GM12878 (cell line): ENCODE data around the gene OLFML2B.

Source experiments
- BHLHE40 ChIP-seq, 2 experiments: fragments of 450-650 bp in 1 of 2; IDR thresholded peaks; 2 replicates each; pipeline ENCODE4 v1.6.1; 2011 to 2017; ENCODE audit warnings: low read depth in 2 of 2, borderline replicate concordance in 1 of 2, improper control_type of control experiment in 1 of 2, low read length in 1 of 2, mild to moderate bottlenecking in 1 of 2
- CBX5 ChIP-seq: sonication (generic); IDR thresholded peaks from 2 replicates; pipeline ENCODE4 v1.6.1; 2016; ENCODE audit warnings: low read depth, moderate library complexity, mild to moderate bottlenecking, inconsistent platforms
- KLF5 ChIP-seq: fragments of 450-650 bp; IDR thresholded peaks from 2 replicates; pipeline ENCODE4 v1.6.1; 2014; ENCODE audit warnings: mild to moderate bottlenecking; ENCODE audit not compliant: partially characterized antibody
- POLR2A ChIP-seq: IDR thresholded peaks from 2 replicates; pipeline ENCODE4 v1.6.1; 2011; ENCODE audit warnings: low read depth, mild to moderate bottlenecking, low read length
- TF ChIP-seq, protein P1 (sequence below), 3 experiments: IDR thresholded peaks in 2 of 3; conservative IDR thresholded peaks in 1 of 3; 2 replicates each; pipeline ENCODE4 v1.5.1; 2011; ENCODE audit warnings: low read depth in 3 of 3, low read length in 3 of 3, mild to moderate bottlenecking in 3 of 3, control low read depth in 2 of 3, moderate library complexity in 2 of 3, inconsistent platforms in 1 of 3, mixed read lengths in 1 of 3; ENCODE audit not compliant: control insufficient read depth in 2 of 3, insufficient read depth in 1 of 3; ENCODE audit errors: extremely low read depth in 1 of 3
- TF ChIP-seq, protein P2 (sequence below): IDR thresholded peaks from 2 replicates; pipeline ENCODE4 v1.6.1; 2012; ENCODE audit warnings: low read depth, low read length, improper control_type of control experiment
- TF ChIP-seq, protein P3 (sequence below): IDR thresholded peaks from 2 replicates; pipeline ENCODE4 v1.6.1; 2012; ENCODE audit warnings: mild to moderate bottlenecking, low read depth, low read length

- TF ChIP-seq BHLHE40 (IDR thresholded peaks at IDR 0.05; ENCODE audit: borderline replicate concordance in 1 of 2, low read depth in 2 of 2, low read length in 1 of 2), result no peak
- TF ChIP-seq, protein P1, sequence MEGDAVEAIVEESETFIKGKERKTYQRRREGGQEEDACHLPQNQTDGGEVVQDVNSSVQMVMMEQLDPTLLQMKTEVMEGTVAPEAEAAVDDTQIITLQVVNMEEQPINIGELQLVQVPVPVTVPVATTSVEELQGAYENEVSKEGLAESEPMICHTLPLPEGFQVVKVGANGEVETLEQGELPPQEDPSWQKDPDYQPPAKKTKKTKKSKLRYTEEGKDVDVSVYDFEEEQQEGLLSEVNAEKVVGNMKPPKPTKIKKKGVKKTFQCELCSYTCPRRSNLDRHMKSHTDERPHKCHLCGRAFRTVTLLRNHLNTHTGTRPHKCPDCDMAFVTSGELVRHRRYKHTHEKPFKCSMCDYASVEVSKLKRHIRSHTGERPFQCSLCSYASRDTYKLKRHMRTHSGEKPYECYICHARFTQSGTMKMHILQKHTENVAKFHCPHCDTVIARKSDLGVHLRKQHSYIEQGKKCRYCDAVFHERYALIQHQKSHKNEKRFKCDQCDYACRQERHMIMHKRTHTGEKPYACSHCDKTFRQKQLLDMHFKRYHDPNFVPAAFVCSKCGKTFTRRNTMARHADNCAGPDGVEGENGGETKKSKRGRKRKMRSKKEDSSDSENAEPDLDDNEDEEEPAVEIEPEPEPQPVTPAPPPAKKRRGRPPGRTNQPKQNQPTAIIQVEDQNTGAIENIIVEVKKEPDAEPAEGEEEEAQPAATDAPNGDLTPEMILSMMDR (IDR thresholded peaks at IDR 0.05 in 2 of 3, conservative IDR thresholded peaks at IDR 0.05 in 1 of 3; ENCODE audit: control insufficient read depth in 2 of 3, extremely low read depth in 1 of 3, insufficient read depth in 1 of 3, low read depth in 3 of 3, low read length in 3 of 3), result no peak
- TF ChIP-seq CBX5, result no peak
- TF ChIP-seq, protein P2, sequence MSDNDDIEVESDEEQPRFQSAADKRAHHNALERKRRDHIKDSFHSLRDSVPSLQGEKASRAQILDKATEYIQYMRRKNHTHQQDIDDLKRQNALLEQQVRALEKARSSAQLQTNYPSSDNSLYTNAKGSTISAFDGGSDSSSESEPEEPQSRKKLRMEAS, result no peak
- TF ChIP-seq, protein P3, sequence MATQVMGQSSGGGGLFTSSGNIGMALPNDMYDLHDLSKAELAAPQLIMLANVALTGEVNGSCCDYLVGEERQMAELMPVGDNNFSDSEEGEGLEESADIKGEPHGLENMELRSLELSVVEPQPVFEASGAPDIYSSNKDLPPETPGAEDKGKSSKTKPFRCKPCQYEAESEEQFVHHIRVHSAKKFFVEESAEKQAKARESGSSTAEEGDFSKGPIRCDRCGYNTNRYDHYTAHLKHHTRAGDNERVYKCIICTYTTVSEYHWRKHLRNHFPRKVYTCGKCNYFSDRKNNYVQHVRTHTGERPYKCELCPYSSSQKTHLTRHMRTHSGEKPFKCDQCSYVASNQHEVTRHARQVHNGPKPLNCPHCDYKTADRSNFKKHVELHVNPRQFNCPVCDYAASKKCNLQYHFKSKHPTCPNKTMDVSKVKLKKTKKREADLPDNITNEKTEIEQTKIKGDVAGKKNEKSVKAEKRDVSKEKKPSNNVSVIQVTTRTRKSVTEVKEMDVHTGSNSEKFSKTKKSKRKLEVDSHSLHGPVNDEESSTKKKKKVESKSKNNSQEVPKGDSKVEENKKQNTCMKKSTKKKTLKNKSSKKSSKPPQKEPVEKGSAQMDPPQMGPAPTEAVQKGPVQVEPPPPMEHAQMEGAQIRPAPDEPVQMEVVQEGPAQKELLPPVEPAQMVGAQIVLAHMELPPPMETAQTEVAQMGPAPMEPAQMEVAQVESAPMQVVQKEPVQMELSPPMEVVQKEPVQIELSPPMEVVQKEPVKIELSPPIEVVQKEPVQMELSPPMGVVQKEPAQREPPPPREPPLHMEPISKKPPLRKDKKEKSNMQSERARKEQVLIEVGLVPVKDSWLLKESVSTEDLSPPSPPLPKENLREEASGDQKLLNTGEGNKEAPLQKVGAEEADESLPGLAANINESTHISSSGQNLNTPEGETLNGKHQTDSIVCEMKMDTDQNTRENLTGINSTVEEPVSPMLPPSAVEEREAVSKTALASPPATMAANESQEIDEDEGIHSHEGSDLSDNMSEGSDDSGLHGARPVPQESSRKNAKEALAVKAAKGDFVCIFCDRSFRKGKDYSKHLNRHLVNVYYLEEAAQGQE, result no peak
- no peak for TF ChIP-seq POLR2A
- TF ChIP-seq KLF5, result no peak
Measured at GRCh38 chr1:162000053-162000420, 23.6 kb downstream of the OLFML2B start.
